ENCODE results near the gene ADSS2.

DNA sequence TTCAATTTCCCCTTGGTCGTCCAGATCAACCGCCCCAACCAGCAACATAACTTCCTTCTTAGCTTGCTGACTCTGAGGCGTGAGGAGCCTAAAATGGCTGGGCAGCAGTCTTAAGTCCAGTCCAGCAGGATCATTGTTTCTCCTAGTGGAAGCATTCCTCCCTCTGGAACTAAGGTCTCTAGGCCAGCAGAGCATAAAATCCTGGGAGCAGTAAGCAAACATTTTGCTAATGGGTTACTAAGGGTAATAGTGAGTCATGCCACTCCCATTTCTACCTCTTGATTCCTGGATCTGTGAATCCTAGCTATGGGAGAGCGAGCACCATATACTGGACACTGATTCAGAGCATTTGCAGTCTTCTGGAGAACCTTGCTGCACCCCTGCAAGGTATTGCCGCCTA, 59.9 kb downstream of the ADSS2 start:
- no peak for TF ChIP-seq POLR2A (IDR thresholded peaks at IDR 0.05; ENCODE audit: low read depth, low read length)
- TF ChIP-seq TAF1 (IDR thresholded peaks at IDR 0.05; ENCODE audit: low read depth, low read length): no peak
- TF ChIP-seq POLR2AphosphoS5 (IDR thresholded peaks at IDR 0.05; ENCODE audit: low read depth, low read length): no peak
- no peak for TF ChIP-seq SPI1 (IDR thresholded peaks at IDR 0.05; ENCODE audit: low read depth, low read length)
